H1 (cell line): Measurements from ENCODE around the gene DPYD. TPM values are rescaled to one million over a fixed set of nuclear protein-coding genes. Genes with fewer than 3 reads are reported as not detected.

Experiments used
- CTCF ChIA-PET: fragments of 300-600 bp; sonication (Branson Sonifier 250); formaldehyde crosslinking; loops from one replicate; lab custom pipeline; 2021; ENCODE audit not compliant: partially characterized antibody; lab: Charles Lee
- POLR2A ChIA-PET: fragments of 300-600 bp; sonication (Branson Sonifier 250); formaldehyde crosslinking; loops from one replicate; lab custom pipeline; 2021; ENCODE audit warnings: inconsistent platforms; ENCODE audit not compliant: partially characterized antibody; lab: Charles Lee
- DNase-seq, 2 experiments: peaks; one replicate each; pipeline versions ENCODE4 v3.0.0 to v3.0.0-alpha.2; 2010 to 2022; ENCODE audit warnings: low spot score in 2 of 2, low read depth in 1 of 2, mixed read lengths in 1 of 2
- FAIRE-seq: peaks from 2 replicates; lab custom pipeline; 2011; peaks lifted over from hg19 to GRCh38; lab: Jason Lieb, UNC
- H2AFZ ChIP-seq: 2 replicates; pipeline ENCODE4 v1.8.1; 2012; ENCODE audit warnings: low read length, inconsistent platforms
- H2AK5ac ChIP-seq: 2 replicates; pipeline ENCODE4 v1.6.1; 2013; ENCODE audit warnings: low read depth, low read length
- H2BK120ac ChIP-seq: replicated peaks from 2 replicates; pipeline ENCODE3; 2013; ENCODE audit warnings: low read depth, low read length, inconsistent platforms
- H2BK12ac ChIP-seq: 2 replicates; pipeline ENCODE4 v1.6.1; 2013; ENCODE audit warnings: low read depth, low read length
- H2BK15ac ChIP-seq: 2 replicates; pipeline ENCODE4 v1.6.1; 2013; ENCODE audit warnings: low read length
- H2BK20ac ChIP-seq: 2 replicates; pipeline ENCODE4 v1.6.1; 2013; ENCODE audit warnings: low read length
- H2BK5ac ChIP-seq: 2 replicates; pipeline ENCODE4 v1.6.1; 2013; ENCODE audit warnings: low read depth, low read length
- H3K14ac ChIP-seq: 2 replicates; pipeline ENCODE4 v1.6.1; 2013; ENCODE audit warnings: inconsistent platforms; ENCODE audit not compliant: insufficient read length
- H3K18ac ChIP-seq: 2 replicates; pipeline ENCODE4 v1.6.1; 2013; ENCODE audit warnings: low read length; ENCODE audit errors: extremely low read depth
- H3K23ac ChIP-seq: 2 replicates; pipeline ENCODE4 v1.6.1; 2013; ENCODE audit warnings: inconsistent platforms; ENCODE audit not compliant: insufficient read length
- H3K23me2 ChIP-seq: 2 replicates; pipeline ENCODE4 v1.6.1; 2013; ENCODE audit warnings: low read depth, low read length
- H3K27ac ChIP-seq: 2 replicates; pipeline ENCODE4 v1.6.1; 2011; ENCODE audit warnings: low read depth, low read length, inconsistent platforms
- H3K27me3 ChIP-seq, 4 experiments: replicated peaks in 1 of 4; 1 replicate in 1 of 4; 2 replicates in 3 of 4; pipeline versions ENCODE4 v1.6.1 to v1.8.1; 2011 to 2013; ENCODE audit warnings: low read length in 3 of 4, mild to moderate bottlenecking in 3 of 4, inconsistent platforms in 2 of 4, mixed read lengths in 2 of 4, moderate library complexity in 1 of 4; ENCODE audit not compliant: control insufficient read depth in 3 of 4, insufficient read depth in 3 of 4; ENCODE audit errors: extremely low read depth in 1 of 4
- H3K36me3 ChIP-seq, 4 experiments: 2 replicates each; pipeline versions ENCODE4 v1.6.1 to v1.8.1; 2011 to 2013; ENCODE audit warnings: mild to moderate bottlenecking in 4 of 4, low read length in 3 of 4, moderate library complexity in 2 of 4, control low read depth in 1 of 4, inconsistent platforms in 1 of 4; ENCODE audit not compliant: insufficient read depth in 4 of 4, control insufficient read depth in 2 of 4
- H3K4ac ChIP-seq: replicated peaks from 2 replicates; pipeline ENCODE3; 2013; ENCODE audit warnings: low read length, low read depth, mixed read lengths, inconsistent platforms; ENCODE audit not compliant: insufficient read length
- H3K4me1 ChIP-seq, 4 experiments: replicated peaks in 1 of 4; 1 replicate in 1 of 4; 2 replicates in 3 of 4; pipeline versions ENCODE4 v1.6.1 to v1.8.1; 2011 to 2013; ENCODE audit warnings: low read length in 3 of 4, inconsistent platforms in 2 of 4, mixed read lengths in 1 of 4; ENCODE audit not compliant: insufficient read depth in 4 of 4, control insufficient read depth in 3 of 4
- H3K4me2 ChIP-seq, 2 experiments: 2 replicates each; pipeline versions ENCODE4 v1.6.1 to v1.8.1; 2011 to 2013; ENCODE audit warnings: low read depth in 2 of 2, low read length in 2 of 2, control low read depth in 1 of 2, inconsistent platforms in 1 of 2, mild to moderate bottlenecking in 1 of 2; ENCODE audit not compliant: insufficient read depth in 1 of 2
- H3K4me3 ChIP-seq, 4 experiments: fragments of 200-600, 300-600 bp in 1 of 4; sonication (generic), shearing (Covaris generic), sonication (Bioruptor Twin) in 1 of 4; 2 replicates each; pipeline versions ENCODE4 v1.5.1 to v1.8.1; 2011 to 2016; ENCODE audit warnings: low read length in 4 of 4, low read depth in 3 of 4, control low read depth in 2 of 4, inconsistent platforms in 2 of 4, mild to moderate bottlenecking in 2 of 4, mixed read lengths in 1 of 4, moderate library complexity in 1 of 4; ENCODE audit not compliant: insufficient read depth in 2 of 4; ENCODE audit errors: extremely low read depth in 1 of 4
- H3K56ac ChIP-seq: replicated peaks from 2 replicates; pipeline ENCODE3; 2013; ENCODE audit warnings: low read depth, mild to moderate bottlenecking, mixed read lengths, low read length, inconsistent platforms; ENCODE audit not compliant: insufficient read length
- H3K79me1 ChIP-seq: 2 replicates; pipeline ENCODE4 v1.6.1; 2013; ENCODE audit warnings: low read depth, low read length, control low read depth
- H3K79me2 ChIP-seq, 2 experiments: 2 replicates each; pipeline versions ENCODE4 v1.6.1 to v1.8.1; 2012 to 2013; ENCODE audit warnings: low read length in 2 of 2, mild to moderate bottlenecking in 2 of 2, inconsistent platforms in 1 of 2; ENCODE audit not compliant: insufficient read depth in 2 of 2, control insufficient read depth in 1 of 2
- H3K9ac ChIP-seq, 4 experiments: replicated peaks in 1 of 4; 1 replicate in 1 of 4; 2 replicates in 3 of 4; pipeline versions ENCODE4 v1.6.1 to v1.8.1; 2011 to 2013; ENCODE audit warnings: low read depth in 3 of 4, low read length in 3 of 4, control low read depth in 2 of 4, mild to moderate bottlenecking in 2 of 4, moderate library complexity in 2 of 4, inconsistent platforms in 1 of 4; ENCODE audit errors: extremely low read depth in 1 of 4
- H3K9me3 ChIP-seq, 2 experiments: 2 replicates each; pipeline versions ENCODE4 v1.6.1 to v1.8.1; 2012 to 2013; ENCODE audit warnings: mild to moderate bottlenecking in 2 of 2, moderate library complexity in 2 of 2, control low read depth in 1 of 2, inconsistent platforms in 1 of 2, low read depth in 1 of 2, low read length in 1 of 2, mixed read lengths in 1 of 2; ENCODE audit not compliant: insufficient read depth in 2 of 2
- H4K20me1 ChIP-seq, 2 experiments: replicated peaks in 1 of 2; 2 replicates each; pipeline versions ENCODE3 to v1.8.1; 2011 to 2013; ENCODE audit warnings: inconsistent platforms in 2 of 2, low read length in 2 of 2, mild to moderate bottlenecking in 1 of 2; ENCODE audit not compliant: insufficient read depth in 2 of 2, control insufficient read depth in 1 of 2
- H4K5ac ChIP-seq: 2 replicates; pipeline ENCODE4 v1.6.1; 2013; ENCODE audit warnings: low read length, low read depth, mixed read lengths, inconsistent platforms; ENCODE audit not compliant: insufficient read length
- H4K8ac ChIP-seq: 2 replicates; pipeline ENCODE4 v1.8.0; 2013; ENCODE audit warnings: mild to moderate bottlenecking, moderate library complexity, low read length, inconsistent platforms; ENCODE audit not compliant: insufficient read depth; ENCODE audit errors: extremely low read depth
- H4K91ac ChIP-seq: replicated peaks from 2 replicates; pipeline ENCODE3; 2013; ENCODE audit warnings: low read length, mixed read lengths, inconsistent platforms; ENCODE audit not compliant: insufficient read length
- POLR2AphosphoS5 ChIP-seq: IDR thresholded peaks from 2 replicates; pipeline ENCODE4 v1.6.1; 2011; ENCODE audit warnings: low read depth, low read length
- POU5F1 ChIP-seq: IDR thresholded peaks from 2 replicates; pipeline ENCODE4 v1.6.1; 2011; ENCODE audit warnings: low read depth, mild to moderate bottlenecking, low read length, moderate library complexity
- RBBP5 ChIP-seq: IDR thresholded peaks from 2 replicates; pipeline ENCODE4 v1.7.1; 2012; ENCODE audit warnings: low read depth, mild to moderate bottlenecking, inconsistent platforms, low read length, moderate library complexity, borderline replicate concordance
- WGBS, 2 experiments: shearing (Covaris generic) in 1 of 2; methylation state at CpG; one replicate each; pipeline versions ENCODE4 v1.1.6 to v1.1.7; 2013 to 2015; ENCODE audit warnings: low lambda C conversion rate in 2 of 2, mixed read lengths in 2 of 2, inconsistent platforms in 1 of 2, low coverage in 1 of 2, missing lambda C conversion rate in 1 of 2; ENCODE audit not compliant: insufficient replicate concordance in 2 of 2, insufficient coverage in 1 of 2, insufficient read length in 1 of 2; ENCODE audit errors: extremely low coverage in 1 of 2, missing lambda C conversion rate in 1 of 2; 5-methylcytosine and 5-hydroxymethylcytosine counted together
- polyA plus RNA-seq, 7 experiments: library from polyadenylated mRNA; depleted of rRNA in 3 of 7; stranded (reverse) in 5 of 7; unstranded in 2 of 7; fragments of >200 nt in 5 of 7; fragments of 200-250 nt in 2 of 7; gene quantifications; 1 replicate in 5 of 7; 2 replicates in 1 of 7; 4 replicates in 1 of 7; pipeline versions ENCODE4 v1.2.1 to v1.2.3, GENCODE V29; 2011 to 2013; ENCODE audit warnings: missing spikeins in 2 of 7, mixed read lengths in 2 of 7
- total RNA-seq: library from RNA; stranded (reverse); fragmentation: NEBNext Ultra II Directional; extraction: Animal tissue kit (Norgen Biotek cat#: 25700); gene quantifications from 2 replicates; pipeline ENCODE4 v1.2.1, GENCODE V29; 2021

DPYD gene
- total and polyA plus RNA-seq, 2 of the 8 experiments (the other 6 are each of a cell fraction or from before 2014, with no cell fraction given): 0.29 to 0.73 TPM

DNA sequence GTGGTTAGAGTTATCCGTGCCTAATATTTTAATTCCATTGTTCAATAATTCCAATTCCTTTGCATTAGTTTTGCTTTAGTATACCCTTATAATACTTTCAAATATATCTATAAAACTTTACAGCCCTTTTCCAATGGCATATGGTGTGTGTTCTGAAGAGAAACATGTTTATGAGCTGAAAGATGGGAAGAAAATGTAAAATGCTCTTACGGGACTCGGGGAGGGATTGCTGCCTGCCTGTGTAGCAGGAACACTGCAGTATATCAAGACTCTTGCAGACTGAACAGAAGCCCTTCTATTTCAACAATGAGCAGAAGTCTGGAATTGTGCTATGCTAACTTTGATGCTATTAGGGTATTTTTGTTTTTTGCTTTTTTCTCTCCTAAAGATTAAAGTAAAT lies 792.4 kb downstream of the DPYD start:
- Histone ChIP-seq H4K5ac (no peak overlapping the region), H4K91ac (no peak overlapping the region), H3K4me1 (no peaks in the 10 kb centered on the region), H3K4ac (no peak overlapping the region), H3K9me3 (no peaks in the 10 kb centered on the region), H3K27ac (no peak overlapping the region), H3K79me2 (no peaks in the 10 kb centered on the region), H2AK5ac (no peak overlapping the region), H2BK20ac (no peak overlapping the region), H3K4me2 (no peak overlapping the region), H4K20me1 (no peaks in the 10 kb centered on the region), H3K36me3 (no peaks in the 10 kb centered on the region), H3K14ac (no peak overlapping the region), H2BK5ac (no peak overlapping the region), H3K4me3 (no peak overlapping the region), H2BK15ac (no peak overlapping the region), H3K23ac (no peak overlapping the region), H2AFZ (no peak overlapping the region), H2BK120ac (no peak overlapping the region), H3K23me2 (no peaks in the 10 kb centered on the region), H4K8ac (no peak overlapping the region), H3K27me3 (no peaks in the 10 kb centered on the region), H3K18ac (no peak overlapping the region), H3K9ac (no peak overlapping the region; a peak in 1 of 7 replicates), H3K79me1 (no peaks in the 10 kb centered on the region), H3K56ac (no peak overlapping the region), H2BK12ac (no peak overlapping the region)
- TF ChIP-seq POU5F1 (no peak), POLR2AphosphoS5 (no peak), RBBP5 (no peak)
- no peak for DNase-seq
- ChIA-PET POLR2A (no interaction called here), CTCF (interaction anchor here (2.8 kb wide), 1 partner anchor 10 kb away, joined by 12 read pairs; no protein-coding TSS in a partner anchor)
- WGBS, 2 experiments: 94% methylated on average over 3 of the region's 3 CpGs; no CpG with 5 or more reads in 1 of the 2 experiments
- no peak for FAIRE-seq
